Esophagus muscularis mucosa (tissue), 3 donors: Measurements from ENCODE around the gene SLC7A11.

Experiments
- CTCF ChIP-seq, 3 experiments: fragments of 200-600 bp in 2 of 3; fragments of 450-650 bp in 1 of 3; sonication (generic) in 2 of 3; IDR thresholded peaks; one replicate each; pipeline ENCODE4 v1.5.1; 2017 to 2019; ENCODE audit warnings: antibody characterized with exemption in 3 of 3, mild to moderate bottlenecking in 2 of 3, moderate library complexity in 1 of 3
- POLR2A ChIP-seq: fragments of 450-650 bp; IDR thresholded peaks from one replicate; pipeline ENCODE4 v1.6.1; 2017; ENCODE audit warnings: antibody characterized with exemption, moderate library complexity, mild to moderate bottlenecking, low read depth
- POLR2AphosphoS5 ChIP-seq, 2 donors: sonication (generic); formaldehyde crosslinking; IDR thresholded peaks; one replicate each; pipeline ENCODE4 v1.6.1; 2017; ENCODE audit warnings: antibody characterized with exemption in 2 of 2

GRCh38 chr4:138217567-138217966 lies 24.6 kb downstream of the SLC7A11 start:
- TF ChIP-seq CTCF (IDR thresholded peaks at IDR 0.05) (no peak), POLR2AphosphoS5 (IDR thresholded peaks at IDR 0.05) (no peak), POLR2A (no peak)
